HG03565 (cell line): ENCODE results near the gene FBXO27.
"Not testable (repeated sequence)": the region's sequence is repeated elsewhere in the genome, so short reads cannot be mapped to it uniquely, and the experiment has no call there.

ENCODE experiments used
- ATAC-seq: cut with Tn5 transposase; IDR thresholded peaks from one replicate; pipeline ENCODE4 v1.9.1; 2021; ENCODE audit warnings: mild to moderate bottlenecking, moderate library complexity; ENCODE audit not compliant: unreplicated experiment

Gene FBXO27

GRCh38 chr19:38989614-38990013 is 42.7 kb downstream of the FBXO27 start:
- not testable (repeated sequence) for ATAC-seq

- no peak for ATAC-seq
Observed at GRCh38 chr19:38989066-38989605, 43.2 kb downstream of the FBXO27 start.

GRCh38 chr19:38988627-38989026 is 43.7 kb downstream of the FBXO27 start:
- not testable (repeated sequence) for ATAC-seq

- not testable (repeated sequence) for ATAC-seq
Observed at GRCh38 chr19:38987745-38988144, 44.6 kb downstream of the FBXO27 start.

GRCh38 chr19:38985262-38985661 is 47.1 kb downstream of the FBXO27 start:
- no peak for ATAC-seq

GRCh38 chr19:38980583-38981374 is 51.6 kb downstream of the FBXO27 start:
- no peak for ATAC-seq

GRCh38 chr19:38979812-38980211 is 52.5 kb downstream of the FBXO27 start:
- no peak for ATAC-seq

- ATAC-seq = no peak
Observed at GRCh38 chr19:38978326-38978689, 54.0 kb downstream of the FBXO27 start.

- ATAC-seq = no peak
Observed at GRCh38 chr19:38977445-38978325, 54.7 kb downstream of the FBXO27 start.

GRCh38 chr19:38975861-38976271 is 56.5 kb downstream of the FBXO27 start:
- no peak for ATAC-seq

GRCh38 chr19:38975214-38975860 is 57.0 kb downstream of the FBXO27 start, which contains the start of gene FBXO17:
FBXO17 (minus strand) TSS chr19:38975742; CDS start chr19:38950319, 25,423 bp downstream.
- no peak for ATAC-seq

- ATAC-seq = no peak
Observed at GRCh38 chr19:38974624-38975213, 57.6 kb downstream of the FBXO27 start.
